Measurements from ENCODE around the gene RELB.

RELB gene

DNA sequence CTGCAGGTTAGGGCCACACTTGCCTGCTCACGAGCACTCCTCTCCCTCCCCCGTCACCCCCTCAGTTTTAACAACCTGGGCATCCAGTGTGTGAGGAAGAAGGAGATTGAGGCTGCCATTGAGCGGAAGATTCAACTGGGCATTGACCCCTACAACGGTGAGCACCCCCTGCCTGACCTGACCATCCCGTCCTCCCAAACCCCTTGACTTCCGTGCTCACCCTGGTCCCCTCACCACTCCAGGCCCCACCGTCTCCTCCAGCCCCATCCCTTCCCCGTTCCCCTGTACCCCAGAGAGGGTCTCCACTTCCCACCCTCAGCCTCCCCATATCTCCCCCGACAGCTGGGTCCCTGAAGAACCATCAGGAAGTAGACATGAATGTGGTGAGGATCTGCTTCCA lies 24.0 kb downstream of the RELB start:
- DNase-seq (ENCODE audit: low spot score), result no peak

DNA sequence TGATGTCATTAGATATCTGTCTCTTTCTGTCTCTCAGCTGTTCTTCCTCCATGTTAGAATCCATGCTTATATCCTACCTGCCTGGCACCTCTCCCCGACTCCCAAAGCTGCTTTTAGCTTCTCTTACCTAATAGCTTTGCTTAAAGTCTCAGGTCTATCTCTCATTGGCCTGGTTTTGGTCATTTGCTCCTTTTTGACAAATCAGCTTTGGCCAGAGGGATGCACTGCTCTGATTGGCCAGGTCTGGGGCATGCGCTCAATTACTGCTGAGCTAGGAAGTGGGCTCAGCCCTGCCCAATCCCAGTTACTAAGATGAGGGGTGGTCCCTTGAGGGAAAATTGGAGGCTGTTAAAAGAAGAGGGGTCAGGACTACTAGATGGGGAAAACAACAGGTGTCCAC lies 26.1 kb downstream of the RELB start:
- no peak for DNase-seq (ENCODE audit: low spot score)

DNA sequence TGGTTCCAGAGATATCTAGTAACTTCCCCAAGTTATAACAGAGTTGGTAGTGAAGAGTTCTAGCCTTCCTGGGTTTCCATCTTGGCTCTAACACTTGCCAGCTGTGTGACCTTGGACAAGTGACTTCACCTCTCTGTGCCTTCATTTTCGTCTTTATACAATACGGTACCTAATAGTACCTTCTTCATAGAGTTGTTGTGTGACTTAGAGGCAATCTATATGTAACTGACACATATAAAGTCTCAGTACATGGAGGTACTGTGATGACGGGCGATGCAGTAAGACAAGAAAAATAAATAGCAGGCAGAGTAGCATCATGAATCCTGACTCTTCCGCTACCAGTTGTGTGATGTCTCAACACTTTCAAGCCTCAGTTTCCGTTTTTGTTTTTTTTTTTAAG lies 29.6 kb downstream of the RELB start:
- no peak for DNase-seq (ENCODE audit: low spot score)

DNA sequence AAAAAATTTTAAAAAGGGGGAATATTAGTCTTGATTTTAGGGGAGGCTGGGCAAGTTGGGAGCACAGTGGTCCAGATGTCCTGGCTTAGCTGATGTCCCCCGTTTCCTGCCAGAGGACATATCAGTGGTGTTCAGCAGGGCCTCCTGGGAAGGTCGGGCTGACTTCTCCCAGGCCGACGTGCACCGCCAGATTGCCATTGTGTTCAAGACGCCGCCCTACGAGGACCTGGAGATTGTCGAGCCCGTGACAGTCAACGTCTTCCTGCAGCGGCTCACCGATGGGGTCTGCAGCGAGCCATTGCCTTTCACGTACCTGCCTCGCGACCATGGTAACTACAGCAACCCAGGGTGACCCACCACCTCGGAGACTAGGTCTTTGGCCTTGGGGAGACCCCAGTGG lies 31.2 kb downstream of the RELB start:
- DNase-seq (ENCODE audit: low spot score), result no peak

DNA sequence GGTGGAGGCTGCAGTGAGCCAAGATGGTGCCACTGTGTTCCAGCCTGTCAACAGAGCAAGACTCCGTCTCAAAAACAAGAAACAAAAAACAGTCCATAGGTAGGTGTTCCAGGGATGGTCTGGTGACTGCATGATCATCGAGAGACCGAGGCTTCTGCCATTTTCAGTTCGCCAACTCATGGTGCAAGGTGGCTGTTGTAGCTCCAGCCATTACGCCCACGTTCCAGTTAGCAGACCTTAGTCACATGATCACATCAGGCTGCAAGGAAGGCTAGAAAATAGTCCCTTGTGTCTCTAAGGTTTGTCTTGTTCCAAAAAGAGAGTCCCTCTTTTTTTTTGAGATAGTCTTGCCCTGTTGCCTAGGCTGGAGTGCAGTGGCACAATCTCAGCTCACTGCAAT lies 34.5 kb downstream of the RELB start:
- no peak for DNase-seq (ENCODE audit: low spot score)

DNA sequence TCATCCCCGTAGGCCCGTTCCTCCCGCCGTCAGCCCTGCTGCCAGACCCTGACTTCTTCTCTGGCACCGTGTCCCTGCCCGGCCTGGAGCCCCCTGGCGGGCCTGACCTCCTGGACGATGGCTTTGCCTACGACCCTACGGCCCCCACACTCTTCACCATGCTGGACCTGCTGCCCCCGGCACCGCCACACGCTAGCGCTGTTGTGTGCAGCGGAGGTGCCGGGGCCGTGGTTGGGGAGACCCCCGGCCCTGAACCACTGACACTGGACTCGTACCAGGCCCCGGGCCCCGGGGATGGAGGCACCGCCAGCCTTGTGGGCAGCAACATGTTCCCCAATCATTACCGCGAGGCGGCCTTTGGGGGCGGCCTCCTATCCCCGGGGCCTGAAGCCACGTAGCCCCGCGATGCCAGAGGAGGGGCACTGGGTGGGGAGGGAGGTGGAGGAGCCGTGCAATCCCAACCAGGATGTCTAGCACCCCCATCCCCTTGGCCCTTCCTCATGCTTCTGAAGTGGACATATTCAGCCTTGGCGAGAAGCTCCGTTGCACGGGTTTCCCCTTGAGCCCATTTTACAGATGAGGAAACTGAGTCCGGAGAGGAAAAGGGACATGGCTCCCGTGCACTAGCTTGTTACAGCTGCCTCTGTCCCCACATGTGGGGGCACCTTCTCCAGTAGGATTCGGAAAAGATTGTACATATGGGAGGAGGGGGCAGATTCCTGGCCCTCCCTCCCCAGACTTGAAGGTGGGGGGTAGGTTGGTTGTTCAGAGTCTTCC lies 36.3 kb downstream of the RELB start:
- DNase-seq (ENCODE audit: low spot score), result no peak

DNA sequence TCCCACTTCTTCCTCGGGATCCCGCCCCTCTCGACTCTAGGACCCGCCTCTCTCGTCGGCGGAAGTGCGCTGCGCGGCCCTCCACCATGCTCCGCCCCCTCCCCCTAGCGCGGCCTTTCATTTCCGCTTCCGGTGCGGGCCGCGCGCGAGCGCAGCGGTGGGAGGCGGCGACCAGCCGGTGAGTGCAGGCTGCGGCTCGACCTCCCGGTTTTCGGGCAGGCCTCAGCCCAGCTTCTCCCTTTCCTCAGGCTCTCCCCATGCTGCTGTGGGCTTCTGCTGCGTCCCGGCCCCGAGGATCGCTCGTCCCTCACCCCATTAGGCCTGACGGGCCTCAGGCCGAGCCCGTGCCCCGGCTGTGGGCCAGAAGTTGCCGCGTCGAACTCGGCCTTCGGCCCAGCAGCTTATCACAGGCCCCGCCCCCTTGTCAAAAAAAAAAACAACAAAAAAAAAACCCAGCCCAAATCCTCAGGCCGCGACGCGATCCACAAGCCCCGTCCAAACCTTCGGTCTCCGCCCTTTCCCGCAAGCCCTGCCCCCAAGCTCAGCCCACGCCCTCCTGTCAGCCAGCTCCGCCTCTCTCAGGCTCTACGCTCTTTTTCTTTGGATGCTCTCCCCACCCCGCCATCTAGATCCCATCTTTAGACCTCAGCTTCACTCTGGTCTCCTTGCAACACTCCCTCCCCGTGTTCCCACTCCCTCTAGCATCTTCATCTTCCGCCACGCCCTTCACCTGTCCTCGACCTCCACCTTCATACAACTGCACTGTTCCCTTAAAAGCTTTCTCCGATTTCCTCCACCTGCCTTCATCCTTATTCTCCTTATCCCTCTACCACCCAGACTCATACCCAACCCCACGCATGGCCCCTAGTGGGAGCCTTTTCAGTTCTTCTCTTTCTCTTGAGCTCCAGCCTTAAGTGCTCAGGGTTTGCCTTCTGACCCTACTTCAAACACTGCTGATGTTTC lies 37.9 kb downstream of the RELB start, which contains the start of gene CLASRP:
CLASRP (plus strand) TSS at position 115 of the 963 bp plus-strand sequence. CDS start 1,168 bp downstream, outside the sequence.
- DNase-seq (ENCODE audit: low spot score), result peak; percentile 90

DNA sequence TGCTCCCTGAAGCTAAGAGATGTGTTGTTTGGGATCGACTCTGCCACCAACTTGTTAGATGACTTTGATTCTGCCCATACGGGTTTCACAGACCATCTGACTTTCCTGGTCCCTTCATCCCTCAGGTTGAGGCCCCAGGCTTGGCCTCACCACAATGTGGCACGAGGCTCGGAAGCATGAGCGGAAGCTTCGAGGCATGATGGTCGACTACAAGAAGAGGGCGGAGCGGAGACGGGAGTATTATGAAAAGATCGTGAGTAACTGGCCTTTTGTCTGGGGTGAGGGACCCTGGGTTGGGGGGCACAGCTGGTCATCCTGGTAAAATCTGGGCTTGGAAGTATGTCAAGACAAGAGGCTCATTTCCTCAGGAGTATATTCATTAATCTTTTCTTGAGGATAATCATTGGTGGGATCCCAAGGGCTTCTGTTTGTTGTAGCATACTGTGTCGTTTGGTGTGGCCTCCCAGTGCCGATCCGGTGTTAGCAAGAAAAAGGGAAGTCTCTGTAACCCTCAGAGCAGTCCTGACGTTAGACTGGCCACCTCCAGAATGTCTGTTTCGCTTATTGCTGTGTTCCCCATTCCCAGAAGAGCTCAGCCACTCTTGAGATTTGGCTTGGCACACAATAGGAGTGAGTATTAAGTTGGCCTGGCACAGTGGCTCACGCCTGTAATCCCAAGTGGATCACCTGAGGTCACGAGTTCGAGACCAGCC lies 39.0 kb downstream of the RELB start:
- DNase-seq (ENCODE audit: low spot score), result no peak

DNA sequence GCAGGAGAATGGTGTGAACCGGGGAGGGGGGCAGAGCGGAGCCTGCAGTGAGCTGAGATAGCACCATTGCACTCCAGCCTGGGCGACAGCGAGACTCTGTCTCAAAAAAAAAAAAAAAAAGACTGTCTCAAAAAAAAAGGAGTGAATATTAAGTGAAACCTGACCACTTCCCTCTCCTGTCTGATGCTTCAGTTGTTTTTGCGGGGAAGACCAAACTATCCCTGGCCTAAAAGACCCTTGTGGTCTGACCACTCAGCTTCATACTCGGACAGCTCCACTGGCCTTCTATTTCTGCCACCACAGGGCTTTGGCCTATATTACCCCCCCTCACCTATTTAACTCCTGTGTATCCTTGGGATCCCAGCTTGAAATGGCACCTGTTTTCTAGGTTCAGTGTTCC lies 39.9 kb downstream of the RELB start:
- no peak for DNase-seq (ENCODE audit: low spot score)

DNA sequence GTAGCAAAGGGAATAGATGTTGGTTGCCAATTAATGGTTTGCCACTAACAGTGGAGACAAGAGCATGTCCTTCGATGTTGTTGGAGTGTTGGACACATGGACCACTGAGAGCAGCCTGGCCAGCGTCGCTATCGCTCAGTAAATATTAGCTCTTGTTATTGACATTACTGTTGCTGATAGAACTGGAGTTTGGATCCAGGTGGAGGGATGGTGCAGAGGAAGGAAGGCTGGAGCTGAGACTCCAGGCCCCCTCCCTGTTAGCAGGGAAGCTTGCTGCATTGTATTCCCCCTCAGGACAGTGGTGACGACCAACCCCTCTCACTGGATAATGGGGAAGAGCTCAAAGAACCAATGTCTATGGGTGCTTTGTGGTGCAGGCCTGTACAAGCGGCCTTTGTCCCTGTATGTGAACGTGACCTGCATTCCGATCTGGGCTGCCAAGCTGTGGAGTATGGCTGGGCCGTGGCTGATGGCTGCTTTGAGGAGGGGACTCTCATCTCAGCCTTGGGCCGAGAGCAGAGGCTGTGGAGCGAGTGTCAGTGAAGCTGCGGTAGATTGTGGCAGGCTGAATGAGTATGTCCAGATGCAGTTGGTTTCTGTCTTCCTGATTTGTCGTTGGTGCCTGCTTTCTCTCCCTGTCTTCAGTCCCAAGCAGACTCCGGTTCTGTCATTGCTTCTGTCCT lies 44.5 kb downstream of the RELB start:
- no peak for DNase-seq (ENCODE audit: low spot score)

DNA sequence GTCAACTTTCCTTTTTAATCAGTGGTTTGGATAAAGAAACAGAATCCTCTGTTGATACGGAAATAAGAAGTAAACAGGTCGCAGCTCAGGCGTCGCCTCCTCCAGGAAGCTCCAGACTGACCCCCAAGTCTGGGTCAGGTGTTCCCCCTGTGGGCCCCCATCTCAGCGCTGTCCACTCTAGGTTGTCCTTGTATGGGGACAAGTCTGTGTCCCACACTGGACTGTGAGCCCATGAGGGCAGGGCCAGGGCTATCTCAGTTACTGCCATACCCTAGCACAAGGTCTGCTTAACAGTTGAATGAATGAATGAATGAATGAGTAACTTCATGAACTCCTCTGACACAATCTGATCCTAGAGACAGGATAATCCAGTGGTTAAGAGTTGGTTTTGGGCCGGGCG lies 45.1 kb downstream of the RELB start:
- DNase-seq (ENCODE audit: low spot score), result no peak

DNA sequence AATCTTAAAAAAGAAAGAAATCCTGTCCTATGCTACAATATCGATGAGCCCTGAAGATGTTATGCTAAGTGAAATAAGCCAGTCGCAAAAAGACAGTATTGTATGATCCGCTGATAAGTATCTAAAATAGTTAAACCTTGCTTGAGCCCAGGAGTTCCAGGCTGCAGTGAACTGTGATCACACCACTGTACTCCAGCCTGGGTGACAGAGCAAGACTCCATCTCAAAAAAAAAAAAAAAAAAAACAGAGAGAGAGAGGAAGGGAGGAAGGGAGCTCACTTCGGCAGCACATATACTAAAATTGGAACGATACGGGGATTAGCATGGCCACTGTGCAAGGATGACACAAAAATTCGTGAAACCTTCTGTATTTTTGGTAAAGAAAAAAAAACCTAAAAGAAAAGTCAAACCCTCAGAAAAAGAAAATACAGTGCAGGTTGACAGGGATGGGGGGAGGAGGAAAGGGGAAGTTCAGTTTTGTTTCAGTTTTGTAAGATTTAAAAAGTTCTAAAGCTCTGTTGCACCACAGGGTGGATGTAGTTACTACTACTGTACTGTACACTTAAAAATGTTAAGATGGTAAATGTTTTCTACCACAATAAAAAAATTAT lies 46.0 kb downstream of the RELB start:
- no peak for DNase-seq (ENCODE audit: low spot score)

DNA sequence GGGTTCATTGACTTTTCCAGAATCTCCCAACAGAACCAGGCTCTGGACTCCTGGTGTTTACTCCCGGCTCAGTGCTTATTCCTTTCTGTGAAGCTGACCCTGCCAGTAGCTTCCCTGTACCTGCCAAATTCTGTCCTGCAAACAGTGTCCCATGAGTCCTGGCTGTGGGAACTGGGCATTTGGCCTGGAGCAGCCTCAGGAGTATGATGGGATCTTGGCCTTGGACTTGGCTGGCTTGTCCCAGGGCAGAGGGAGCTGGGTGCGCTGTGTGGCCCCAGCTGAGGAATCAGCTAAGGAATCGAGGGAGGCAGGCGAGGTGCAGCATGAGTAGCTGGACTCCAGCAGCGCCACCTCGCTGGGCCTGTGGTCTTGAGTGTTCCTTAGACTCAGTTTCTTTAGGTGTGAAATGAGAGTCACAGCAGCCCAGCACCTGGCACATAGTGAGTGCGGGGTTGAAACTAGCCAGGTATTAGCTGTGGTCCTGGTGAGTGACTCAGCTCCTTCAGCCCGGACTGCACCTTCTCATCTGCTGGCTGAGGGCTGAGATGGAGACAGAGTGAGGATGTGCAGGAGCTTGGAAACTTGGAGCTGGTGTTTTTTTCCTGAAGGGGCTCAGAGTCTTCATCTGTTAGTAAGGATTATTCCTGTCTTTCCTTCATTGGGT lies 47.9 kb downstream of the RELB start:
- DNase-seq (ENCODE audit: low spot score), result no peak

DNA sequence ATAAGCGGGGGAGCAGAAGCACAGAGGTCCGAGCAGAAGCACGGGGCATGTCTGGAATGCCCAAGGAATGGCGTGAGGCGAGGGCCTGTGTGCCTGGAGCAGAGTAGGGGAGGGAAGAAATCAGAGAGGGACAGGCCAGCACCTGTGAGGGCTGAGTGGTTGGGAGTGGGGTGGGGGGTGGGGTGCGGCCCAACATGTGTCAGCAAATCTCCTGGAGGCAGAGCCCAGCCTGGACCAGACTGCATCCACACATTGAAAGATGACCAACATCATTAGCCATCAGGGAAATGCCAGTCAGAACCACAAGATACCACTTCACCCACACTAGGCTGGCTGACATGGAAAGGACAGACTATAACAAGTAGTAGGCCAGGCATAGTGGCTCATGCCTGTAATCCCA lies 48.8 kb downstream of the RELB start:
- DNase-seq (ENCODE audit: low spot score), result no peak

DNA sequence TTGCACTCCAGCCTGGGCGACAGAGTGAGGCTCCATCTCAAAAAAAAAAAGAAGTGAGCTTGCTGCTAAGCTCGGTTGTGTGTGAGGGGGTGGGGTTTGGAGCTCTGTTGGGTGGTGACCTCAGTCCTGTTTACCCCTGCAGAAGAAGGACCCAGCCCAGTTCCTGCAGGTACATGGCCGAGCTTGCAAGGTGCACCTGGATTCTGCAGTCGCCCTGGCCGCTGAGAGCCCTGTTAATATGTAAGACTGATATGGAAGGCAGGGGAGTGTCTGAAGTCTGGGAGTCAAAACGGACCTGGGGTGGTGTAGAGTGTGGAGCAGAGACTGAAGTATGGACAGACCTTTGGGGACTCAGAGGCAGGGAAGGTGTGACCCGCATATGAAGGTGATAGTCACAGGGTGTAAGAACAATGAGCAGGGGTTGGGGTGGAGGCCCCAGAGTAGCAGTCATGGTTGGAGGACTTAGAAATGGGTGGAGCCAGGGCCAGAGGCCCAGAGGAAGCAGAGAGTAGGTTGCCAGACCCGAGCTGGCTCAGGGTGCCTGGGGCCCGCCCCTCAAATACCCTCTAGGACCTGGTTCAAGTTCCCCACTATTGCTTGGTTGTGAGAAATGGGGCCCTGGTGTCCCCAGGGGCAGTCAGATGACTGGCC lies 50.8 kb downstream of the RELB start:
- DNase-seq (ENCODE audit: low spot score), result no peak

DNA sequence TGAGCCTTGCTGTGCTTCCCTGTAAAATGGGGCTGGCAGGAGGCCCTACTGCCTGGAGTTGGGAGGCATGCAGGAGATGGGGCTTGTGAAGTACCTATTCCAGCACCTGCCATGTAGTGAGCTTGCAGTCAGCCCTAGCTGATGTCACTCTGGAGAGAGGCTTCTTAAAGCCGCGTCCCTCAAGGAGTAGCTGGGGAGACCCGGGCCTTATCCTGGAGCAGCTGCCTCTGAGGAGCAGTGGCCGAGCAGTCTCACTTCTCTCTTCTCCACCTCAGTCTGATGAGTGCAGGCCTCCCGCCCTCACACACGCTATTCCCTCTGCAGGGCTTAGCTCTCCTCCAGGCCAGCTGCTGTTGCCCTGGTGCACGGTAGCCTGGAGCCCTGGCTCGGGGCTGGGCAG lies 55.6 kb downstream of the RELB start:
- no peak for DNase-seq (ENCODE audit: low spot score)

DNA sequence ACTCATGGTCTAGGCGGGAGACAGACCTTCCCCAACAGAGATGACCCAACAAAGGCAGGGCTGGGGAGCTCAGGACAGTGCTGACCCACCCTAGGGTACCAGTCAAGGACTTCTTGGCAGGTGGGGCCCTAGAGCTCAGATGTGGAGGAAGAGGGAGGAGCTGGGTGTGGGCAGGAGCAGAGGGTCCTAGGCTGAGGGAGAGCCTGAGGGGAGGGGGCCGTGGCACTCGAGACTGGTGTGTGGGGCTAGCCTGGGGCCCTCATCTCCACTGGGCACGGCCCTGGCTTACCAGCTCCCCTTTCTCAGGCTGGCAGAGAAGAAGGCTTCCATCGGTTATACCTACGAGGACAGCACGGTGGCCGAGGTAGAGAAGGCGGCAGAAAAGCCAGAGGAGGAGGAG lies 56.2 kb downstream of the RELB start:
- no peak for DNase-seq (ENCODE audit: low spot score)

DNA sequence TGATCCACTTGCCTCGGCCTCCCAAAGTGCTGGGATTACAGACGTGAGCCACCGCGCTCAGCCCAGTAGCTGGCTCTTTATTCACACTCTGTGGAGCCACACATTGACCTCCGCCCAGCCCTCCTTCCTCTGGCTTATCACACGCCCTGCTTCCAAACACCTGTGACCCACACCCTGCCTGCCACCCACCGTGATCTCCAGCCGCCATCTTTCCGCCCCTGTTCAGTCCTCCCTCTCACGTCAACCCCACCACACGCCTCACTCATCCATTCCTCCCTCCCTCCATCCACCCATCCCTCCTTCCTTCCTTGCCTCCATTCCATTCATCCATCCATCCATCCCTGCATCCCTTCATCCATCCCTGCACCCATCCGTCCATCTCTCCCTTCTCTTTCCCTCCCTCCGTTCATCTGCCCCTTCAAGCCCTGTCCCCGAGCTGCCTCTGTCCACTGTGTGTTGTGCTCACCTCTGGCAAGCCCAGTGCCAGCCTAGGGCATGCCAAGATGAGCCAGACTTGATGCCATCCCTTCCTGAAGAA lies 57.4 kb downstream of the RELB start:
- no peak for DNase-seq (ENCODE audit: low spot score)

DNA sequence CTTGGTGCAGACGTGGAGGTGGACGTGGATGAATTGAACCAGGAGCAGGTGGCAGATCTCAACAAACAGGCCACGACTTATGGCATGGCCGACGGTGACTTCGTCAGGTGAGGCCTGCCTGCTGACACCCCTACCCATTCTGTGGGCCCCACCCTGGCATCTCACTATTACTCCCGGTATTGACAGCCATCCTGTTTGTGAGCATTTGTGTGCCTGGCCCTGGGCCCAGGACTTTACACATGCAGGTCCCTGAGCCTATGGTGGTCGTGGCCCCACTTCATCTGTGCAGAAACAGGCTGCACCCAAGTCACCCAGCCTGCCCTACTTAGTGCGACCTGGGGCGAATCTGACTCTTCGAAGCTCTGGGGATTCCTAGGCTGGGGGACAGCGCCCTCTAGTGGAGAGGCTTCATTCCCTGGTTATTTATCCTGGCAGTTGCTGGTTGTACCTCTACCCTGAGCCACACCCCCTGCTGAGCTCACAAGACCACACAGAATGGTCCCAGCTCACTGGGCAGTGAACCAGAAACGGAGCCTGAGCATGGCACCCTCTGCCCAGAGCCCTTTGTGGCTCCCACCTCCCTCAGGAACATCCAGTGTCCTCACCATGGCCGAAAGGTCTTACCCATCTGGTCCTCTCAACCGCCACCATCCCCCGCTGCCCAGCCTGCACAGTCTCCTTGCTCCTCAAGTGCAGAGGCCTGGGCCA lies 58.1 kb downstream of the RELB start:
- peak; percentile 91 for DNase-seq (ENCODE audit: low spot score)
